GM12878 (cell line): ENCODE results near the gene DLG2.
"Not testable (repeated sequence)": the region's sequence is repeated elsewhere in the genome, so short reads cannot be mapped to it uniquely, and the experiment has no call there.

ENCODE experiments used
- MEF2A ChIP-seq: IDR thresholded peaks from 2 replicates; pipeline ENCODE4 v1.6.1; 2011; ENCODE audit warnings: low read depth, mild to moderate bottlenecking, low read length, moderate library complexity; ENCODE audit not compliant: insufficient read depth
- NRF1 ChIP-seq: conservative IDR thresholded peaks from 2 replicates; pipeline ENCODE4 v1.6.1; 2011; ENCODE audit warnings: mild to moderate bottlenecking, low read depth, low read length, improper control_type of control experiment
- RELA ChIP-seq: fragments of 450-650 bp; IDR thresholded peaks from 2 replicates; pipeline ENCODE4 v1.8.0; 2014; ENCODE audit warnings: borderline replicate concordance; ENCODE audit not compliant: partially characterized antibody

- TF ChIP-seq RELA, NRF1, MEF2A: not testable (repeated sequence)
These were observed 277.6 kb downstream of the DLG2 start for GRCh38 chr11:85349539-85349938.
